Skeletal muscle tissue (tissue), 4 donors: ENCODE measurements around the gene SSR2. TPM values are rescaled to one million over a fixed set of nuclear protein-coding genes. Genes with fewer than 3 reads are reported as not detected.

Source experiments
- H3K27ac ChIP-seq: one replicate; pipeline ENCODE4 v1.7.0; 2013; ENCODE audit warnings: mild to moderate bottlenecking, low read depth, low read length, inconsistent platforms
- H3K27me3 ChIP-seq, 3 donors: one replicate each; pipeline ENCODE4 v1.7.0; 2013; ENCODE audit warnings: low read length in 3 of 3; ENCODE audit not compliant: control insufficient read depth in 3 of 3, insufficient read depth in 3 of 3
- H3K36me3 ChIP-seq, 3 donors: one replicate each; pipeline ENCODE4 v1.7.0; 2013; ENCODE audit warnings: low read length in 3 of 3; ENCODE audit not compliant: control insufficient read depth in 3 of 3, insufficient read depth in 3 of 3
- H3K4me1 ChIP-seq, 3 donors: one replicate each; pipeline ENCODE4 v1.7.0; 2013; ENCODE audit warnings: low read length in 3 of 3, mild to moderate bottlenecking in 3 of 3; ENCODE audit not compliant: control insufficient read depth in 3 of 3, insufficient read depth in 3 of 3
- H3K4me3 ChIP-seq, 3 donors: one replicate each; pipeline ENCODE4 v1.7.0; 2013; ENCODE audit warnings: low read length in 3 of 3
- H3K9ac ChIP-seq, 3 donors: one replicate each; pipeline ENCODE4 v1.7.0; 2013; ENCODE audit warnings: low read length in 3 of 3, mild to moderate bottlenecking in 3 of 3, moderate library complexity in 2 of 3, low read depth in 1 of 3
- H3K9me3 ChIP-seq, 3 donors: one replicate each; pipeline ENCODE4 v1.7.0; 2013; ENCODE audit warnings: low read length in 3 of 3; ENCODE audit not compliant: control insufficient read depth in 3 of 3
- total RNA-seq: library from RNA; depleted of rRNA; stranded (reverse); fragments of >200 nt; gene quantifications from one replicate; pipeline ENCODE4 v1.2.3, GENCODE V29; 2014
- donor health status: Osteomylitis.

Gene SSR2
- total RNA-seq, 1 donor from 2014 or later = 276 TPM

- Histone ChIP-seq H3K27ac (peak overlapping the region; percentile 32), H3K27me3 (no peaks in the 10 kb centered on the region), H3K4me3 (peak overlapping the region; percentile 83 to 94 (median 90)), H3K4me1 (peaks cover 8 to 11% (median 10%) of the 10 kb centered on the region in 3 donors), H3K9me3 (no peaks in the 10 kb centered on the region), H3K9ac (peak overlapping the region; percentile 68 to 79 (median 79)), H3K36me3 (peaks cover 7 to 17% (median 15%) of the 10 kb centered on the region in 3 donors)
Measured at GRCh38 chr1:156019946-156020292, 832 bp downstream of the SSR2 start.

DNA sequence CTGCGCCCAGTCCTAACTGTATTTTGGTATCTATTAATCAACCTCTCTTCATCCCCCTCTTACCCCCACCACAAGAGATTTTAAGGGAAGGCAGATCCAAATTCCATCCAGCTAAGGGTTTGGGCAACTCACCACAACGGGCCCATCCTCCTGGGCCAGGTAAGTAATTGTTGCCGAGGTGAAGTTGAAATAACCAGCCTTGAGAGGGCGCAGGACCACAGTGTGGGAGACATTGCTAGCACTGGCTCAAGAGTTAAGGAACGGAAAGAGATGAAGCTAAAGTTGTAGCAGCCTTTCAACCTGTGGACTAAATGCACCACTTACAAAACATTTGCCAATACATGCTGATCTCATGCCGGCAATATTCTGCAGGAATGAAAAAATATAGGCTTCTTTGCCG is 5.9 kb downstream of the SSR2 start:
- Histone ChIP-seq H3K4me3 (no peak overlapping the region), H3K4me1 (peaks cover 1 to 3% (median 2%) of the 10 kb centered on the region in 3 donors), H3K9me3 (no peaks in the 10 kb centered on the region), H3K27ac (no peak overlapping the region), H3K27me3 (no peaks in the 10 kb centered on the region), H3K36me3 (peaks cover 34 to 58% (median 50%) of the 10 kb centered on the region in 3 donors), H3K9ac (no peak overlapping the region)

DNA sequence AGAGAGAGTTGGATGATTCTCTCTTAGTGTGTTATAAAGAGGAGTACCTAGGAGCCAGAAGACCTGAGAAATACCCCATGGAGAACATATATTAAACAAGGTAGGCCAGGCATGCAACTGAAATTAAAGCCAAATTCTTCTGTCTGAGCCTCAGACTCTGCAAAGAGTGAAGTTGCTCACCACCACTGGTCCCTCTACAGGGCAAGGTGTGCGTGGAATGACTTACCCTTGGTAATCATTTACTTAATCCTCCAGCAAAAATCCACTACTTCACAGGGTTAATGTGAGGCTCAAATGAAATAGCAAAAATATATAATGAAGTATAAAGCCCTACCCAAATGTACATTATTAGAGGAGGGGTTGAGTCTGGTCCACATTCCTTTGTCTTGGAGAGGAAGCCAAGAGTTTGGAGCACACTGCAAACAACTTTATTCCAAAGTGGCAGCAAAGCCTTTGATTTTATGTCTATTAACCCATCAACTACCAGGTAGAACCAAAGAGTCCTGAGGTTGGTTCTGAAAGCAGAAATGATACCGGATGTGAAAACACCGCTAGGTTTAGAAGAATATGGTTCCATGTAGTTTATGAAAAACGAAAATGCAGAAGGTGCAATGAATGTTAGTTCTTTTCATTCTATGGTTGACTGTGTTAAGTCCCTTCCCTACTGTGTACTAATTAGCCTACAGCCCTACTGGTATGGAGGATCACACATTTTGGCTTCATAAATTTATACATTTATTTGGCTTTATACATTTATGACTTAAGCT is 8.5 kb downstream of the SSR2 start:
- Histone ChIP-seq H3K27ac (no peak overlapping the region), H3K9ac (no peak overlapping the region), H3K36me3 (peaks cover 40 to 55% (median 54%) of the 10 kb centered on the region in 3 donors), H3K27me3 (no peaks in the 10 kb centered on the region), H3K4me1 (peaks cover 0 to 9% (median 8%) of the 10 kb centered on the region in 3 donors), H3K9me3 (no peaks in the 10 kb centered on the region), H3K4me3 (no peak overlapping the region)

GRCh38 chr1:156009404-156009803 is 11.3 kb downstream of the SSR2 start:
- Histone ChIP-seq H3K27me3 (no peaks in the 10 kb centered on the region), H3K9me3 (no peaks in the 10 kb centered on the region), H3K27ac (peak overlapping the region; percentile 45), H3K9ac (no peak overlapping the region), H3K36me3 (peaks cover 36 to 45% (median 42%) of the 10 kb centered on the region in 3 donors), H3K4me3 (no peak overlapping the region), H3K4me1 (peaks cover 3 to 11% (median 9%) of the 10 kb centered on the region in 3 donors)

GRCh38 chr1:156006666-156007376 is 13.9 kb downstream of the SSR2 start:
- H3K27ac ChIP-seq = no peak overlapping the region
- H3K36me3 ChIP-seq = peaks cover 20 to 28% (median 27%) of the 10 kb centered on the region in 3 donors
- H3K27me3 ChIP-seq = no peaks in the 10 kb centered on the region
- peak overlapping the region in 1 of 3 donors; percentile 25 for H3K9ac ChIP-seq
- no peaks in the 10 kb centered on the region for H3K9me3 ChIP-seq
- peaks cover 3 to 11% (median 9%) of the 10 kb centered on the region in 3 donors for H3K4me1 ChIP-seq
- no peak overlapping the region for H3K4me3 ChIP-seq

GRCh38 chr1:156004843-156005584 is 15.7 kb downstream of the SSR2 start:
- peaks cover 8 to 13% (median 11%) of the 10 kb centered on the region in 3 donors for H3K36me3 ChIP-seq
- H3K9me3 ChIP-seq = no peaks in the 10 kb centered on the region
- peaks cover 3 to 11% (median 9%) of the 10 kb centered on the region in 3 donors for H3K4me1 ChIP-seq
- no peak overlapping the region for H3K4me3 ChIP-seq
- no peak overlapping the region for H3K27ac ChIP-seq
- H3K27me3 ChIP-seq = no peaks in the 10 kb centered on the region
- no peak overlapping the region for H3K9ac ChIP-seq

DNA sequence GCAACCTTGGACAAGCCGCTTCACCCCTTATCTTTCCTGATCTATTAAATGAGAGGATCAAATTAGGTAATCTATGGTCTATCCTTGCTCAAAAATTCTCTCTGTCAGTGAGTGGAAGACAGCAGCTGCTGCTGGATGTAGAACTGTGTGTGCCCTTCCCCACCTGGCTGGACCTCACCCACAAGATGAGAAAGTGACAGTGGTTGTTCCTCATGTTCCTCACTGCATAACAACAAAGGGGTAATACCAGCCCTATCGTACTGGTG is 16.9 kb downstream of the SSR2 start:
- Histone ChIP-seq H3K4me3 (no peak overlapping the region), H3K27me3 (no peaks in the 10 kb centered on the region), H3K36me3 (peaks cover 2 to 9% (median 3%) of the 10 kb centered on the region in 3 donors), H3K4me1 (peaks cover 3 to 6% (median 3%) of the 10 kb centered on the region in 3 donors), H3K27ac (no peak overlapping the region), H3K9ac (no peak overlapping the region), H3K9me3 (no peaks in the 10 kb centered on the region)

DNA sequence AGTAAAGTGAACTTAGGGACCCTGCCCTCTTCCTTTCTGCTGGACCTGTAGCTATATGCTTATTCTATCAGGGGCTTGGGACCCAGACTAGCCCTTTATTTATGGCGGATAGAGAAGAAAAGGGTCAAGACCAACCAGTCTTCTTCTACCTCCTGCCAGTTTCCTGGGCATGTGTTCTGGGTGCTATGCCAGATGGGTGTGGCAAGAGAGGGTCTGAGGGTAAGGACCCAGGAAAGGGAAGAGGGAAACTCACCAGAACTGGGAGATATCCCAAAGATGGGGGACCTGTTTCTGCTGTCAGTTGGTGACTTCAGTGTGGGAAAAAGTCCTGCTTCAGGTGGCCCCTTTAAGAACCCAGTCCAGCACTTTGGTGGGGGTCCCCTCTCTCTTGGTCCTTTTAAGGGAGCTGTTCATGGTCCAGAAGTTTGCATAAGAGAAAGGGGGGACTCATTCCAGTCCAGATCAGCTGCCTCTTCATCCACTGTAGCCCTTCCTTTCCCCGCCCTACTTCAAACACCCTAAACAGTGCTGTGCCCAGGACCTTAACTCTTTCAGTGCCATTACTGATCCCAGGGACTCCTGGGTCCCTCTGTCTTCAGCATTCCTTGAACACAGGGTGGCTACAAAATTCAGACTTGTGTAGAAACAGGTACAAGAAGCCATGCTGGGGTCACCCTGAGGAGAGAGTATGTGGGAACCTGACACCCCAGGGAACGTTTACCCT is 18.4 kb downstream of the SSR2 start:
- Histone ChIP-seq H3K9ac (no peak overlapping the region), H3K9me3 (no peaks in the 10 kb centered on the region), H3K36me3 (peaks cover 0 to 4% (median 0%) of the 10 kb centered on the region in 3 donors), H3K27me3 (no peaks in the 10 kb centered on the region), H3K27ac (no peak overlapping the region), H3K4me3 (no peak overlapping the region), H3K4me1 (peaks cover 0 to 3% (median 3%) of the 10 kb centered on the region in 3 donors)

GRCh38 chr1:156001662-156002171 is 19.0 kb downstream of the SSR2 start:
- H3K27me3 ChIP-seq = no peaks in the 10 kb centered on the region
- no peaks in the 10 kb centered on the region for H3K9me3 ChIP-seq
- peaks cover 0 to 3% (median 3%) of the 10 kb centered on the region in 3 donors for H3K4me1 ChIP-seq
- no peak overlapping the region for H3K9ac ChIP-seq
- H3K36me3 ChIP-seq = peaks cover 0 to under 1% (median 0%) of the 10 kb centered on the region in 3 donors
- H3K4me3 ChIP-seq = no peak overlapping the region
- no peak overlapping the region for H3K27ac ChIP-seq
